Measurements from ENCODE around the gene ZNF385D.

GRCh38 chr3:21703291-21703690 is 47.7 kb downstream of the ZNF385D start:
- TF ChIP-seq E2F5 (CRISPR knock-in tag; IDR thresholded peaks at IDR 0.05) = no peak
- no peak for TF ChIP-seq E2F1 (CRISPR knock-in tag; IDR thresholded peaks at IDR 0.05)
- TF ChIP-seq CTCF (IDR thresholded peaks at IDR 0.05) = no peak
- no peak for TF ChIP-seq HMGXB4 (CRISPR knock-in tag; IDR thresholded peaks at IDR 0.05)
- TF ChIP-seq ELF4 (CRISPR knock-in tag; IDR thresholded peaks at IDR 0.05; ENCODE audit: low read depth) = no peak
- no peak for TF ChIP-seq CBFB (CRISPR knock-in tag; IDR thresholded peaks at IDR 0.05; ENCODE audit: low read depth)
- no peak for TF ChIP-seq HMGA2 (CRISPR knock-in tag; IDR thresholded peaks at IDR 0.05)
- TF ChIP-seq JUN (CRISPR knock-in tag; IDR thresholded peaks at IDR 0.05) = no peak
- no peak for TF ChIP-seq FOXK1 (CRISPR knock-in tag; IDR thresholded peaks at IDR 0.05)
- TF ChIP-seq MYBL2 (CRISPR knock-in tag; IDR thresholded peaks at IDR 0.05) = no peak
